Measurements from ENCODE around the gene SNORC. TPM values are rescaled to one million over a fixed set of nuclear protein-coding genes. Genes with fewer than 3 reads are reported as not detected.

The SNORC gene
- total RNA-seq, 1 donor from 2014 or later: 0.26 TPM

DNA sequence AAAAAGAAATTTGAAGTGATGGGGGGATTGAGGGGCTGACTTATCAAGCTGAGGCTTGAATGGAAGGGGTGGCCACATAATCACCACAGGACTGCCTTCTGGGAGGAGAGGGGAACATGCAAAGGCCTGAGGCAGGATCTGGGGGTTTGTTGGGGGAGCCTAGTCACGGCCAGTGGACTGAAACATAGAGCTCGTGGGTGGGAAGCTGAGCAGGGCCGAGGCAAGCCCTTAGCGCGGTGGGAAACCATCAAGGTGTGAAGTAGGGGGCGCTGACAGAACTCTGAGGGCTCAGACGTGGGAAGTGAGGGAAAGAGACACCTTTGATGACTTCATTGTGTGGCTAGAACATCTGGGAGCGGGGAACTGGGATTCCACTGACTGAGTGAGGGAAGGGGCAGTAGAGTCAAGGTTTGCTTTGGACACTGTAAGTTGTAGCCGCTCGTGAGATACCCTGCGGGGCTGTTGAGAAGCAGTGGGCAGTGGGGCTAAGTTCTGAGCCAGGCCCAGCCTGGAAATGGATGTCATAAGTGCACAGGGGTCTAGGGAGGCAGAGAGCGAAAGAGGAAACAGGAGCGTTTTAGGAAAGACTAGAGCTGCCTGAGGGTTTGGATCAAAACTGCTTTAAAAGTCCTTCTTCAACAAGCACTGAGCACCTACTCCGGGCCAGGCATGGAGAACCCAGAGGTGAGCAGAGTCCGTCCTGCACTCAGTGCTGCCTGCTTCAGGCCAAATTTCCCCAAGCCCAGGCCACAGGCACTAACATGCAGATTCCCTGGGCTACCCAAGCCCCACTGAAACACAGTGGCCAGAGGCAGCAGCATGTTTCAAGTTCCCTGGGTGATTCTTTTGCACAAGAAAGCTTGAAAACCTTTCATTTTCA lies 686 bp upstream of the SNORC start:
- DNase-seq (ENCODE audit: low read depth, low spot score): no peak

DNA sequence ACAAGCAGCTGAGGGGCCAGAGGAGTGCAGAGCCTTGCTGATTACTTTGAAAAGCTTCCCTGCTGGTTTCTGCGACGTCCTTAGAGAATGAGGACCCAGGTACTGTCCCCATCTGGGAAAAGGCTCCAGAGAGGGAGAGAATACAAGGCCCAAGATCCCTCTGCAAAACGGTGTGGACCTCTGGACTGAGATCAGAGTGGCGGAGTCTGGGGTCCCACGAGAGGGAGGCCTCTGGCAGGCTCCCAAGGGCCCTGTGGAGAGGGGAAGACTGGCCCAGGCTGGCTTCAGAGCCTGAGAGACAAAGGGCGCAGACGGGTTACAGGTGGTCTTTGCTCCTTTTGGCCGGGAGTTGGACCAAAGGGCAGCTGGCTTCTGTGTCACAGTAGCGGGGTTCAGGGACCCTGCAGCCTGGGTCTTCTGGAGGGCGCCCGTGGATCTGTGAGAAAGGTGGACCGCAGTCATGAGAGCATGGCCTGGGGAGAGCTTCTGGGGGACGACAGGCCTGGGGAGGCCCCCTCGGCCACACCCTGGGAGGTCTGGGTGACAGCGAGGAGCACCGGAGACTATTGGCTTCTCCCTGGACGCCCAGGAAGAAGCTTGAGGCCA lies 805 bp downstream of the SNORC start:
- no peak for DNase-seq (ENCODE audit: low read depth, low spot score)

DNA sequence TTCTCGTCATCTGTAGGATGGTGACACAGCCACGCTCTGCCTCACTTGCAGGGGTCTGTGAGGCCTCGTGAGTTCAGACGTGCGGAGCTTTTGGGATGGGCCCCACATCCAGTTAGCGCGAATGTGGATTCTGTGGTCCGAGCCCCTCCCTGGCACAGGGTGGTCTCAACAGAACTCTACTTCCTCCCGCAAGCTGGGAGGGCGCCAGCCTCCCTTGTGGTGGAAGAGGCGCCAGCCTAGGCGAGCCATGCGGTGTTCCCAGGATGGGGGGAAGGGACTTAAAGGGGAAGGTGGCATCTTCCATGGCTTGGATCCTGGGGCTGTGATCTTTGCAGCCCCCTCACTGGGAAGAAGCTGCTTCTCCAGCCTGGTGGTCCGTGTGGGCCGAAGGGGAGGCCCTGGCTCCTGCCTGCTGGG lies 1.4 kb downstream of the SNORC start:
- no peak for DNase-seq (ENCODE audit: low read depth, low spot score)

DNA sequence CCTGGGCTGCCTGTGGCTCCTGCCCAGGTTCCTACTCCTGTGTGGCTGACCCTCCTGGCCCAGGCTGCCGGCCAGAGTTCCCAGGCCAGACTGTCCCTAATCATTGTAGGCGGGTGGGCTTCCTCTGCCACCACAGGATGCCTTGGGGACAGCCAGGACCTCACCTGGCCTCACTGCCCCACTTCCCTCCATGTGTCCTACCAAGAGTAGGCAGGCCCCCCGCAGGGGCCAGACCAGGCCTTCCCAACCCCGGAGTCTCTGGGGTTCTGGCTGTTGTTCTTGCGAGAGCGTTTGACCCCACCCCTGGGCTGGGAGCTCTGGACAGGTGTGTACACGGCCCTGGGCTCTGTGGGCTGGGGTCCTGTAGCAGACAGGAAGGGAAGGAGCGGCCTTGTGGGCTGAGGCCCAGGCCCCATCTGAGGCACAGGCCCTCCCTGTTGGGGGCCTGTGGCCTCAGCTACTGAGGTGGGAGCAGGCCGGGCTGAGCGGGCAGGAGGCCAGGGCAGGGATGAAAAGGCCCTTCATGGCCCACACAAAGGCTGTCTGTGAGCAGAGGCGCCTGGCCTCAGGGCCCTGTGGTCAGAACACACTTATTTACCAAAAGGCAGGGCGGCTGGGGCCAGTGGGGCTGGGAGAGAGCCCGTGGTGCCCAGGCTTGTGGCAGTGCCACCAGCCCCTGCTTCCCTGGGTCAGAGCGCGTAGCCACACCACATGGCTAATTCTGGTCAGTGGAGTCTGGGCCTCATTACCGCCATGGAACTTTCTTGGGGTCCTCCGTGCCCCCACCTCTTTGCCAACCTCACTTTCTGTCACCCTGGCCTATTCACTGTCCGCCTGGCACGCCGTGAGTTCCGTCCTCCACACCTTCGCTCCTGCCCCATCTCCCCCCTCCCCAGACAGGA lies 2.0 kb downstream of the SNORC start:
- DNase-seq (ENCODE audit: low read depth, low spot score): no peak

DNA sequence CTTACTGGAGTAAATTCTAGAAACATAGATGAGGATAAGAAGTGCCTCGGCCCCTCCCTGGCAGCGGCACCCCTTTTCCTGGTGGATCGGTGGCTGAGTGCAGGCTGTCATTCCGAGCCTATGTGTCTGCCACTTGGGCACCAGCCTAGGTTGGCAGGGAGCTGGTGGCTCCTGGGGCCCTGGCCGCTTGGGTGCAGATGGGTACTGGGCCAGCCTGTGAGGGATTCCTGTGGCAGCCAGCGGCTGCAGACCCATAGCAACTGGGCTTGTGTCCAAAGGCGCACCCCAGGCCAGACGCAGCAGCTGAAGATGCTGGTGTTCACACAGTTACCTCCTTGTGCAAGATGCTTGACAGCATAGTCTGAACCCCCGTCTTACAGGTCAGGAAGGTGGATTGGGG lies 2.8 kb downstream of the SNORC start:
- DNase-seq (ENCODE audit: low read depth, low spot score): no peak

DNA sequence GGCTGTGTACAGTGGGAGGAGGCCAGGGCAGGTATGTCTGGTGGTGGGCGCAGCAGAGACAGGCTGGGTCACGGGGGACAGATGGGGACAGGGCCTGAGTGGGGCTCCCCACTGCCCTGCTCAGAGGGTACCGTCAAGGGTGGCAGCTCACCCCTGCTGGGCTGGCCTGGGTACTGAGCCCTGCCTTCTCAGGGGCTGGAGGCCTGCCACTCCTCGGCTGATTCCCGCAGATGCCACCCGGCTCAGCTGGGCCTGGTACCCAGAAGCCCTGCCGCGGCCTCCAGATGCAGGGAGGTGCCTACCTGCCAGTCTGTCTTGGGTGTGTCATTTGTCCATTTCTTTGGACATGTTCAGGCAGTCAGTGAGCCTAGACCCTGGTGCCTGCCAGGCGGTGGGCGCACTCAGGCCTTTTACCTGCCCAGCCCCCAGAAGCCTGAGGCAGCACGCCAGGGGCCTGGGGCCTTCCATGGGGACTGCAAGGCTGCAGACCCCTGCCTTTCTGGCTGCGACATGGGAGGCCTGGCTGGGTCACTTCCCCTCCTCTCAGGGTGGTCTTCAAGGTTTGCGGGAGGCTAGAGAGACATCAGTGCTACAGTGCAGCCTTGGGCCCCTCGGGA lies 3.3 kb downstream of the SNORC start:
- no peak for DNase-seq (ENCODE audit: low read depth, low spot score)

DNA sequence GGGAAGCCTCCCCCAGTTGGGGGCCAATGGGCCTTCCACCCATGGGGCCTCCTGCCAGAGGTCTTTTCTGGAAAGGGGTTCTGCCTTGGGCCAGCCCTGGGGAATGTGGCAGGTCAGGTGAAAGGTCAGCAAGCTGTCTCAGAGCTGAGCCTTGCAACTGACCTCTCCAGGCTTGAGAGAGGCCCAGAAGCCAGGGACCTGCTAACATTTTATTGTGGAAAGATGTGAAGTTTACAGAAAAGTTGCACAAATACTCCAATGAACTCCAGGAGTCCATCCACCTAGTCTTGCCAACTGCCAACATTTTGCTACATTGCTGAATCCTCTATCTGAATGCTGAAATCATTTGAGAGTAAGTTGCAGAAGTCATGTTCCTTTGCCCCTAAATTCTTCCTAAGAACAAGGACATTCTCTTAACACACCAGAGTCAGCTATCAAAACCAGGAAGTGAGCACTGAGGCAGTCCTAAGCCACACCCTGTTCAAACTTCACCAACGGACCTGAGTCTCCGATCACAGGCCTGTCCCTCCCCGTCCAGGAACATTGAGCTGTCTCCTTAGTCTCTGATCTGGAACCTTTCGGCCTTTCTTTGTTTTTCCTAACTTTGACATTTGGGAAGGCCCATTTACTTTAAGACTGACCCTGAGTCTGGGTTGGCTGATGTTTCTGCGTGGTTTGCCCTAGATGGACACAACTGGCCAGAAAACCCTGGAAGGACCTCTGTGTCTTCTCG lies 4.0 kb downstream of the SNORC start:
- DNase-seq (ENCODE audit: low read depth, low spot score): no peak

DNA sequence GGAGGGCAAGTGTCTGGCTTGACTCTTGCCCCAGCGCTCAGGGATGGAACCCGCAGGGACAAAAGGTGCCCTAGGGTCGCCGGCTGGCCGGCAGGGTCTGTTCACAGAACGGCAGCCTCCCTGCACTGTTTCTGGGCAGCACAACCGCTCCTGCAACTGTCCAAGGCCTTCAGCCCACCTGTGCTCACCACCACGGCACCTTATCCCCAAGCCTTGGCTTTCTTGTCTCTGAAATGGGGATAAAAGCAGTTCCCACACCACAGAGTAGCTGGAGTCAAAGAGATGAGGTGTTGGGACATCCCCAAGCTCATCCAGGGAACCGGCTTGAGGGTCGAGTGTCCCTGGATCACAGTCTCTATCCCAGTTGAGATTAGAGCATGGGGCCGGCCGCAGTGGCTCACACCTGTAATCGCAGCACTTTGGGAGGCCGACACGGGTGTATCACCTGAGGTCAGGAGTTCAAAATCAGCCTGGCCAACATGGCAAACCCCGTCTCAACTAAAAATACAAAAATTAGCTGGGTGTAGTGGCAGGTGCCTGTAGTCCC lies 4.7 kb downstream of the SNORC start:
- no peak for DNase-seq (ENCODE audit: low read depth, low spot score)

DNA sequence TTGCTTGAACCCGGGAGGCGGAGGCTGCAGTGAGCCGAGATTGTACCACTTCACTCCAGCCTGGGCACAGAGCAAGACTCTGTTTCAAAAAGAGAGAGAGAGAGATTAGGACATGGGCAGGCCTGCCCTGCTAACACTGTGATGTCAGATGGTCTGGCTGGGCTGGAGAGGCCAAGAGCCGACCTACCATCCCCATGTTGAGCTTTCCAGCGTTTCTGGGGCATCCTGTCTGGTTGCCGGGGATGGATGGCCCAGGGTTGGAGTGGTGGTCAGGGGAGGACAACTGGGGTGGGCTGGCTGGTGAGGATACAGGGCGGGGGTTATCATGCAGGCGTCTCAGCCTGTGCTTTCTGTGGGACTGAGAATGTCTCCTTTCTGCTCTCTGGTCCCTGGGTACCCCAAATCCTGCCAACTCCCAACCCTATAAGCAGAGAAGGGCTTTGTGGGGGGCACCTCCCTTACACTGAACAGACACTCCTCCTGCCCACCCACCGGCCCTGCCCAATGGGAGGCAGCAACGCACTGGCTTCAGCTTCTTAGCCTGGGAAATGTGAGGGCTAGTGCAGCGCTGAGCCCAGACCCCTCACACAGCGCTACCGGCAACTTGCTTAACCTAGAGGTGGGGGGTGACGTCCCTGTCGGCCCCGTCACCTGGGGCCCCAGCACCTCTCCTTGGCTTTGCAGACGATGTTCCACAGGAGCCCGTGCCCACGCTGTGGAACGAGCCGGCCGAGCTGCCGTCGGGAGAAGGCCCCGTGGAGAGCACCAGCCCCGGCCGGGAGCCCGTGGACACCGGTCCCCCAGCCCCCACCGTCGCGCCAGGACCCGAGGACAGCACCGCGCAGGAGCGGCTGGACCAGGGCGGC lies 5.4 kb downstream of the SNORC start:
- DNase-seq (ENCODE audit: low read depth, low spot score): no peak

DNA sequence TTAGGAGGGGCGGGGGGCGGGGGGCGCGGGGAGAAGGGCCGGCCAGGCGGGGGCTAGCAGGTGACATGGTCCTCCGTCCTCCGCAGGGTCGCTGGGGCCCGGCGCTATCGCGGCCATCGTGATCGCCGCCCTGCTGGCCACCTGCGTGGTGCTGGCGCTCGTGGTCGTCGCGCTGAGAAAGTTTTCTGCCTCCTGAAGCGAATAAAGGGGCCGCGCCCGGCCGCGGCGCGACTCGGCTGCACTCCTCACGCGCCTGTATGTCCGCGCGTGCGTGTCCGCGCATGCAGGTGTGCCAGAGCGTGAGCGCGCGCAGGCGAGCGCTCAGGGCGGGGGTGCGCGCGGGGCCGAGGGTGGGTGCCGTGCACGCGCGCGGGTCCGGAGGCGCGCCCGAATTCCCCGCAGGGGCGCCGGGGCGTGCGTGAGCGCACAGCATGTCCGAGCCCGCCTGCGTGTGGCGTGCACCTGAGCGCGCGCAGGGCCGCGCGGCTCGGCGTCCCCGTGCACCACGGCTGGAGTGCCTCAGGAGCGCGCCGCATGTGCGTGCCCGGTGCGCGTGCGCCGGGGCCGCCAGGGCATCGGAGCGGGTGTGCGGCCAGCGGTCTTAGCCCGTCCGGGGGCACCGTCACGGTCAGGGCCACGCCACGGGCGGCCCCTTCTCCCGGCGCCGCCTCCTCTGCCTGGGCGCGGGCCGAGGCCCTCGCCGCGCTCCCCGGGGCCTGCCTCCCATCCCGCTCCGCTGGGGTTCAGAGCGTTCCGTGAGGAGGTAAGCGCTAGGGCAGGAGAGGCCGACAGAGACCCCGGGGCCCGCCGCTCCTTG lies 6.3 kb downstream of the SNORC start:
- DNase-seq (ENCODE audit: low read depth, low spot score): no peak

DNA sequence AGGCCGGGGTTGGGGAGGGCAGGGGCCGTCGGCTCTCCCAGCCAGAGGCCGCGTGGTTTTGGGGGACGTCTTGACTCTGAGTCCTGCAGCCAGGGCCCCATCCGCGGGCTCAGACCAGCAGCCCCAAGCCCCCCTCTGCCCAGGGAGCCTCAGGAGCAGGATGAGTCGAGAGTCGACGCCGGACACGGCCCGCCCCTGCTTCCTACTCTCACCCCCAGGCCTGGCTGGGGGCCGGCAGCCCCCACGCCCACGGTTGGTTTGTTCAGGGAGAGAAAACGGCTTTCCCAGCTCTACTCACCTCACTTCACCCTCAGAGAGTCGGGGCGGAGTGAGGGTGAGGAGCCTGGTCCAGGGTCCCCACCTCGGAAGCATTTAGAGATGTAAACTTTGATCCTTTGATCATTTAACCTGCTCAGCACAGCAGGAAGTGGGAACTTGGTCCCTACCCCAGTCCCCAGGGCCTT lies 6.9 kb downstream of the SNORC start:
- no peak for DNase-seq (ENCODE audit: low read depth, low spot score)

DNA sequence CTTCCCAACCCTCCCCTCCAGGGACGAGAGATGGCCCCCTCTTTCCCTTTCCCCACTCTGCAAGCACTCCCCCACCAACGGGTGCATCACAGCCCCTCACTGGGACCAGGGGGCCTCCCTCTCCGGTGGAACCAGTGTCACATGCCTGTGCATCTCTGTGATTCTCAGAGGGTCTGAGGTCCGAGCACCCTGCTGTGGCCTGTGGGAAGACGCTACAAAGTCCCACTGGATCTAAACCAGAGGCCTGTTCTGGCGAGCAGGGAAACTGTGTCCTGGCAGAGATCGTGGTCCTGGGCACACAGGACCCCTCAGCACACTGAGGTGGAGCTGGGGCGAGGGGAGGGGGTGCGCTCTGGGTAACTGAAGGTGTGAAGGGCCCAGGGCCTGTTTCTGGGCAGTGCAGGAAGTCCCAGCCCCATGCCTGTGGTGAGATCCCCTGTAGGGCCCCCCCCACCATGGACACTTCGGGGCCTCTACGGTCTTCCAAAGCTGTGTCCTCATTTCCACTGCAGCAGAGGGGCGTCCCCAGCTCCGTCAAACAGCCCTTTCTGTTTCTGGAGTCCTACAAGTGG lies 8.0 kb downstream of the SNORC start:
- no peak for DNase-seq (ENCODE audit: low read depth, low spot score)

DNA sequence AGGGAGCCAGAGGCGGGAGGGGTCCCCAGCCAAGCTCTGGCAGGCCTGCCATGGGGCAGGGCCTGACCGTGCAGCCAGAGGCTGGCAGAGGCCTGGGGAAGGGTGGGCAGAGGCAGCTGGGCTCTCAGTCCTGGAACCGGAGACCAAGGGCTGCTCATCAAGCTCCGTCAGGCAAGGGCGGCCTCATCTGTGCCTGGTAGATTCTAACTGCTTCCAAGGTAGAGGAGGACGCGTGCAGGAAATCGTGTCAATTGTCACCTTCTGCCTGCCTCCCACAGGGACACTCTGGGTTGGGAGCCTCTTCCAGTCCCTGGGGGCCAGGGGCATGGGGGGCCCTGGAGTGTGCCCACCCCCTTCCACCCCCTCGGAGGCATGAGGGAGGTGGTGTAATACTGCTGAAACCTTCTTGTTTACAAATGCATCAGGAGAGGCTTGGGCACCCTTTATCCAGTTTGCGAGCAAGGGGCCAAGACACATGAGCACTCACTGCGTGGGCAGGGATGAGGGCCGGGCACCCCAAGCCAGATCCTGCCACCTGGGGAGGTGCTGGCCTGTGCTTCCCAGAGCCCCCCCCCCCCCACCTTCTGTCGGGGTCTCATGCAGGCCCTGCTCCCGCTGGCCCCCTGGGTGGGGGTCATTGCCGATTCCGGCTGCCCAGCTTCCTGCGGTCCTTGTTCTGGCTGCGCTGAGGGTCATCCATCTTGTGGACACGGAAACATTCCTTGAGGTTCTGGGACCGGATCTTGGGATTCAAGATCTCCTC lies 9.0 kb downstream of the SNORC start:
- DNase-seq (ENCODE audit: low read depth, low spot score): no peak

DNA sequence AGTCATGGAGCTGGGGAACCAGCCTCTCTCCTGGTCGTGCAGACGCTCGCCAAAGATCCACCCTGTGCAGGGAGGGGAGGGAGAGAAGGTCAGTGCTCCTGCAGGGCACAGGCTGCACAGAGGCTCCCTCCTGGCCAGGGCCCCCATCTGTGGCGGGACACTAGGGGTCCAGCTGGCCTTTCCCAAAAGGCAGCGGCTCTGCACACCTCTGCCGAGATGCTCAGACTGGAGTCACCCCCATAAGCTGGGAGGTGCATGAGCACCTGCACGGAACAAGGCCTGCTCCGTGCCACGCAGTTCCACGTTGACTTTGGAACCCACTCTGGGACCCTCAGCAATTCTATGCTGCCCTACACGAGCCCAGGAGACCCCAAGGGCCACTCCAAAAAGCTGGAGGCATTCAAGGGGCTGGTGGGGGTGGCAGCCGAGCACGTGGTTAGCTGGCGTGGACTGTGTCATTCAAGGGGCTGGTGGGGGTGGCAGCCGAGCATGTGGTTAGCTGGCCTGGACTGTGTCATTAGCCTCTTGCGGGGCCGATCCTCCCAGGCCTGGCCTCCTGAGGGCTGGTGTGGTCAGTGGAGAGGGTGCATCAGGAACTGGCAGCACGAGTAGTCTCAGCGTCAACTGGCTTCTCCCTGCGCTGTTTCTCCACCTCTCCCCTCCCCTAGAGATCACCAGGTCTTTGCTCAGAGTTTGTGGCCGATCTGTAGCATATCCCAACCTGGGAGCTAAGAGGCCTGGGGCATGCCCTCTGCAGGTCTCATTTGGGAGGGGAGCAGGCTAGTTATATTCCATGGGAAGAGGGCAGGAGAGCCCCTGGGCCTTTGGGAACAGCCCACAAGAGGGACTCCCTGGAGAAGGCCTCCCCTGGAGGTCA lies 9.8 kb downstream of the SNORC start:
- DNase-seq (ENCODE audit: low read depth, low spot score): no peak

DNA sequence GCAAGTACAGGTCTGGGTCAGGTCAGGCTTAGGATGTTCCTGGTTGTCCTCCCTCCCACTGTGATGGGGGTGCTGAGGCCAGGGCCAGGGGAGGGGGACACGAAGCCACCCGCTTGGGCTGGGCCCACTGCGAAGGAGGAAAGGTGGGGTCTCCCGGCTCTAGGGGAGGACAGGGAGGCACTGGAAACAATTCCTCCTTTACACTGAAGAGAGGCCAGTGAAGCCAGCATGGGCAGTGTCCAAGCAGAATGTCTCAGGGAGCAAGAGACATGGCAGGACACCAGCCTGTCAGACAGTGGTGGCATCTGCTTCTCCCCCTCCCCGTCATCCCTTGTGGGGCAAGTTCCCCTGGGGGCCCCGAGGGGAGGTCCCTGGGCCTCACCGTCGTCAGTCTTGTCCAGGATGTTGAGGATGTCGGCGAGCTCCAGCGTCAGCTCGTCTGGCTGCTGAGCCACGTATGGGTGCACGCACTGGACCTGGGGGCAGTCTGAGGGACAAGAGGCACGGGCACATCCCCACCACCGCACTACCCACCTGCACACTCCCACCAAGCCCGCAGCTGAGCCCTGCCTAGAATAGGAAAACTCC lies 10.8 kb downstream of the SNORC start:
- DNase-seq (ENCODE audit: low read depth, low spot score): no peak

DNA sequence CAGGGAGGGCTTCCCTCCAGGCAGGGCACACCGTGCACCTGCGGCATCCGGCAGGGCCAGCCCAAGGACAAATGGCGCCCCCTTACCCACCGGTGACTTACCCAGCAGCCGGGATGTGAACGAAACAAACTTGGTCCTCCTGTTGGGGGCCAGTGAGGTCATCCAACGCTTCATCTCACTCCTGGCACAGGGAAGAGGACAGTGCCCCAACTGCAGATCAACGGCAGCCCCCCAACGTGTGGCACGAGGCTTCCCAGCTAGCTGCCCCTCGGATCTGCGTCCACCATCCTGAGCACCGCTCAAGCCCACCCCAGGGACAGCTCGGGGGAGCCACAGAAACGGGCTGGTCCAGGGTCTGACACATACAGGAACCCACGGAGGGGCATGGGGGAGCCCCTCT lies 12.0 kb downstream of the SNORC start:
- no peak for DNase-seq (ENCODE audit: low read depth, low spot score)
